GM10248 (cell line): ENCODE results near the gene DERL3.

ENCODE experiments used
- CTCF ChIA-PET: fragments of 300-600 bp; sonication (Branson Sonifier 250); formaldehyde crosslinking; extraction: SDS; loops from one replicate; lab custom pipeline; 2021; ENCODE audit warnings: antibody characterized with exemption; lab: Yijun Ruan, JAX
- POLR2A ChIA-PET: fragments of 350-650 bp; sonication (Branson Sonifier 250); formaldehyde crosslinking; extraction: SDS; loops from one replicate; lab custom pipeline; 2020; ENCODE audit warnings: antibody characterized with exemption; lab: Yijun Ruan, JAX
- DNase-seq: peaks from one replicate; pipeline ENCODE4 v3.0.0; 2012; ENCODE audit errors: extremely low spot score
- CTCF ChIP-seq: IDR thresholded peaks from 2 replicates; pipeline ENCODE4 v1.5.1; 2012; ENCODE audit warnings: mild to moderate bottlenecking, low read depth; ENCODE audit errors: extremely low read depth, missing control alignments, control extremely low read depth

Gene DERL3

GRCh38 chr22:23838681-23839468, at the start of gene DERL3:
TSS of gene DERL3 (minus strand) at chr22:23839006. CDS start at chr22:23838987, 19 bp downstream.
- ChIA-PET CTCF (interaction anchor here (0.9 kb wide), 1 partner anchor 11 kb away, joined by 5 read pairs; no protein-coding TSS in a partner anchor), POLR2A (no interaction called here)

GRCh38 chr22:23884140-23884539, 45.3 kb upstream of the DERL3 start:
- TF ChIP-seq CTCF: no peak
- no peak for DNase-seq
- CTCF ChIA-PET: interaction anchor here (3.7 kb wide), 1 partner anchor 9 kb away, joined by 31 read pairs; the partner anchor contains the start of gene MIF
- POLR2A ChIA-PET: no interaction called here

More at GRCh38 chr22:23838681-23839468, at the start of gene DERL3:
- DNase-seq: peak; percentile 94
- TF ChIP-seq CTCF: no peak

GRCh38 chr22:23883658-23884057, 44.9 kb upstream of the DERL3 start:
- DNase-seq: no peak
- ChIA-PET POLR2A (no interaction called here), CTCF (interaction anchor here (3.7 kb wide), 1 partner anchor 10 kb away, joined by 31 read pairs; the partner anchor contains the start of gene MIF)
- TF ChIP-seq CTCF: no peak

- POLR2A ChIA-PET: no interaction called here
- CTCF ChIA-PET: interaction anchor here (3.7 kb wide), 1 partner anchor 11 kb away, joined by 31 read pairs; the partner anchor contains the start of gene MIF
- TF ChIP-seq CTCF: no peak
- DNase-seq: no peak
These were observed 43.6 kb upstream of the DERL3 start for GRCh38 chr22:23882370-23882769.

GRCh38 chr22:23878219-23878618, 39.4 kb upstream of the DERL3 start:
- DNase-seq: no peak
- CTCF ChIA-PET: interaction anchor here (1.1 to 1.2 kb wide), 3 partner anchors 12 to 16 kb away, joined by 3 read pairs; partner anchors contain the start of gene MIF
- TF ChIP-seq CTCF: no peak
- POLR2A ChIA-PET: interaction anchor here (1.0 kb wide), 1 partner anchor 21 kb away, joined by 3 read pairs; the partner anchor contains the start of gene SLC2A11

GRCh38 chr22:23877566-23877965, 38.8 kb upstream of the DERL3 start:
- no peak for DNase-seq
- CTCF ChIA-PET: interaction anchor here (1.2 to 1.7 kb wide), 3 partner anchors 16 to 17 kb away, joined by 3 to 8 read pairs (median 3); partner anchors contain the start of gene MIF
- TF ChIP-seq CTCF: no peak
- POLR2A ChIA-PET: interaction anchor here (1.0 kb wide), 1 partner anchor 20 kb away, joined by 3 read pairs; the partner anchor contains the start of gene SLC2A11
